ENCODE measurements around the gene TMEM208. TPM values are rescaled to one million over a fixed set of nuclear protein-coding genes. Genes with fewer than 3 reads are reported as not detected.

TMEM208 gene
- total and polyA plus RNA-seq, 2 of the 8 experiments (the other 6 are each of a cell fraction or from before 2014, with no cell fraction given): 37.7 to 100.0 TPM

- TF ChIP-seq SAP30 (IDR thresholded peaks at IDR 0.05; ENCODE audit: insufficient read depth, insufficient replicate concordance, low read length): no peak
Observed at GRCh38 chr16:67248401-67249177, 21.7 kb downstream of the TMEM208 start, which contains the start of gene SLC9A5 (continued).
